ENCODE measurements around the gene SMNDC1. TPM values are rescaled to one million over a fixed set of nuclear protein-coding genes. Genes with fewer than 3 reads are reported as not detected.

Gene SMNDC1
- total RNA-seq, 1 donor from 2014 or later = 6.9 TPM

DNA sequence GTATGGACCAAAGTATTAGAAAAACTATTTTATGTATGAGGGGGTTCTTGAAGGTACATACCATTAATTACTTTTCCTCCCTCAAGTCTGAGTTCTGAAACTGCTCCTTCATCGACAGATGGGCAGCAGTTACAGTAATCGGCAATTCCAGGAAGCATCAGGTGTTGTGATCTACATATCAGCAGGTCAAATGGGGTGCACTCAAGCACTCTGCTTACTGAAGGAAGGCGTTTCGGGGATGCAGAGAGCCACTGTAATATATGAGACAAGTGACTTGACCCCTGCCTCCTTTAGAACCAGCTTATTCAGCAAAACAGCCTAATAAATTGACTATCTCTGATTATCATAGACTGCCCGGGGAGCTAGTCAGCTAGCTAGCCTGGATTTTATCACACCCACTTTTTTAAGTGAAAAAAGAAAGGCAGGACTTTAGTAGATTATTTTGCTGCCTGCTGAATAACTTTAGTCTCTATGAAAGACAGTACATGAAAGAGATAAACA is 4.2 kb downstream of the SMNDC1 start:
- Histone ChIP-seq H3K36me3 (peaks cover 43 to 74% of the 10 kb centered on the region in 2 donors), H3K27me3 (no peaks in the 10 kb centered on the region), H3K27ac (peak overlapping the region in 1 of 2 donors; percentile 17), H3K4me1 (peaks cover 5 to 40% of the 10 kb centered on the region in 2 donors), H3K4me3 (no peak overlapping the region), H3K9me3 (no peaks in the 10 kb centered on the region)
- intact Hi-C loops (cut with DNase I) = loop anchor here (10.0 kb wide), 1 partner anchor 416 kb away; no protein-coding TSS in a partner anchor
- DNase-seq (ENCODE audit: low spot score in 2 of 2) = no peak
- TF ChIP-seq, protein P1, sequence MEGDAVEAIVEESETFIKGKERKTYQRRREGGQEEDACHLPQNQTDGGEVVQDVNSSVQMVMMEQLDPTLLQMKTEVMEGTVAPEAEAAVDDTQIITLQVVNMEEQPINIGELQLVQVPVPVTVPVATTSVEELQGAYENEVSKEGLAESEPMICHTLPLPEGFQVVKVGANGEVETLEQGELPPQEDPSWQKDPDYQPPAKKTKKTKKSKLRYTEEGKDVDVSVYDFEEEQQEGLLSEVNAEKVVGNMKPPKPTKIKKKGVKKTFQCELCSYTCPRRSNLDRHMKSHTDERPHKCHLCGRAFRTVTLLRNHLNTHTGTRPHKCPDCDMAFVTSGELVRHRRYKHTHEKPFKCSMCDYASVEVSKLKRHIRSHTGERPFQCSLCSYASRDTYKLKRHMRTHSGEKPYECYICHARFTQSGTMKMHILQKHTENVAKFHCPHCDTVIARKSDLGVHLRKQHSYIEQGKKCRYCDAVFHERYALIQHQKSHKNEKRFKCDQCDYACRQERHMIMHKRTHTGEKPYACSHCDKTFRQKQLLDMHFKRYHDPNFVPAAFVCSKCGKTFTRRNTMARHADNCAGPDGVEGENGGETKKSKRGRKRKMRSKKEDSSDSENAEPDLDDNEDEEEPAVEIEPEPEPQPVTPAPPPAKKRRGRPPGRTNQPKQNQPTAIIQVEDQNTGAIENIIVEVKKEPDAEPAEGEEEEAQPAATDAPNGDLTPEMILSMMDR (IDR thresholded peaks at IDR 0.05) = no peak

DNA sequence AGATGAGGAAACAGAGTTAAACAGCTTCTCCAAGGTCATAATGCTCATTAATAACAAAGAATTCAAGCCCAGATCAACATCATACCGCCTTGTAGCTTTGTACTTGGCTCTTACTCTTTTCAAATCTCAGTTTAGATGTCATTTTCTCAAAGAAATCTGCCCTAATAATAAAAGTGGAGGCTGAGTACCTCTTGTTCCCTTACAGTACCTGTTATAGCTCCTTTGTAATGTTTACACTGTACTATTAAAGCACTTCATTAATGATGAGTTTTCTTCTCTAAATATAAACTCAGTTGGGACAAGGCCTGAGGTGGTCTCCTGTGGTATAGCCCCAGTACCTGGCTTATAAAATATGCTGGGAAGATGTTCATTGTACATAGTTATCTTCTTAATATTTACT is 7.8 kb downstream of the SMNDC1 start:
- Histone ChIP-seq H3K4me3 (no peak overlapping the region), H3K27me3 (no peaks in the 10 kb centered on the region), H3K27ac (peak overlapping the region; percentile 61 to 73), H3K4me1 (peaks cover 0 to 32% of the 10 kb centered on the region in 2 donors), H3K9me3 (no peaks in the 10 kb centered on the region), H3K36me3 (peaks cover 55 to 87% of the 10 kb centered on the region in 2 donors)
- TF ChIP-seq, protein P1 (IDR thresholded peaks at IDR 0.05) = no peak
- intact Hi-C loops (cut with DNase I) = no loop called here
- DNase-seq (ENCODE audit: low spot score in 2 of 2) = no peak

DNA sequence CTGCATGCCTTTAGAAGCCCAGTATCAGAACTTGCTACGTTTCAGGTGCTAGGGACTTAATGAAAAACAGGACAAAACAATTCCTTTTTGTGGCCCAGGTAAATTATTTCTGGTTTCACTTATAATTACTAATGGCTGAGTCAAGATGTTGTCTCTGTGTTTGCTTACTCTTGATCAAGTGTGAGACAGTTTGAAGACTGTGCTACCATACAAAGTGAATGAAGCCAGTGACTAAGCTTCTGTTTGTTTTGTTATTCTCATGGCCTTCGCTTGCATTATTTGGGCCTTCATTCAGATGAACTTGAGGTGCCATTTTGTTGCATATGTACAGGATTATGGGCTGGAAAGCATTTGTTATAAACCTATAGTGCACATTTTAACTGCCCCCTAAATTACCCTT is 17.9 kb downstream of the SMNDC1 start:
- Histone ChIP-seq H3K9me3 (no peaks in the 10 kb centered on the region), H3K4me3 (no peak overlapping the region), H3K27me3 (no peaks in the 10 kb centered on the region), H3K36me3 (peaks cover 52 to 63% of the 10 kb centered on the region in 2 donors), H3K4me1 (peaks cover 0 to 8% of the 10 kb centered on the region in 2 donors), H3K27ac (no peak overlapping the region)
- intact Hi-C loops (cut with DNase I) = no loop called here
- TF ChIP-seq, protein P1 (IDR thresholded peaks at IDR 0.05) = no peak
- DNase-seq (ENCODE audit: low spot score in 2 of 2) = no peak

DNA sequence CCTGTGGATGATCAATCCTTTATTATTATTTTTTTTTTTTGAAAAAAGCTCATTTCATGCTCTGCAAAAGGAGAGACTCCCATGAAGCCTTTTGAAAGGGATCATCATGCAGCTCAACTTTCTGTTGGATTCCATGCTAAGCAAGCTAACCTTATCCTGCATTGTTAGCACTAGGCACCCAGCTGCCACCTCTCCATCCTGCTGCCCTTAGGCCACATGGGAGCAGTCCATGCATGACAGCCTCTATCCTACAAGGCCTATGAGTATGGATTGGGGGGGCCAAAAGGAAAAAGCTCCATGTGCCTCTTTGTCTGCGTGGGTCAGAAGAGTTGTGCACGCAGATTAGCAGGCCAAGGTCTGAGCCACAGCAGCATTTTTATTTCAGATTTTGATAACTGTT is 19.2 kb downstream of the SMNDC1 start:
- no peaks in the 10 kb centered on the region for H3K9me3 ChIP-seq
- intact Hi-C loops (cut with DNase I) = no loop called here
- H3K27ac ChIP-seq = no peak overlapping the region
- DNase-seq (ENCODE audit: low spot score in 2 of 2) = no peak
- TF ChIP-seq, protein P1 (IDR thresholded peaks at IDR 0.05) = no peak
- no peak overlapping the region for H3K4me3 ChIP-seq
- peaks cover 47 to 54% of the 10 kb centered on the region in 2 donors for H3K36me3 ChIP-seq
- H3K4me1 ChIP-seq = peaks cover 0 to 9% of the 10 kb centered on the region in 2 donors
- no peaks in the 10 kb centered on the region for H3K27me3 ChIP-seq

DNA sequence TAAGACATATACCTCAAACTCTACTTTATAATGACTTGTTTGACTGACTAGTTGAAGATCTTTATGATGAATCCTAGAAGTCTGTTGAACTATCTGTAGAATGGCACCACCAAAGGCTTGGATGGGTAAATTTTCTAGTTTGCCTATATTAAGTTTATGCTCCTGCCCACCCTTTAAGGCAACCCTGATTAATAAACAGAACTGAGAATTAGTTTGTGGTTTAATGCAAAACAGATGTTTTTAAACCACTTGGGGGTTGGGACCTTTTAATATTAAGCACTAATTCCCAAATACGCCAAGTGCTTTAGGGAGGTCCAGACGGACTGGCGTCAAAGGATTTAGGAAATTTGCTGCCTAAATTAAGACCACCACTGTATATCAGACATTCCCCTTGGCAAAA is 20.5 kb downstream of the SMNDC1 start:
- H3K36me3 ChIP-seq = peaks cover 42 to 52% of the 10 kb centered on the region in 2 donors
- no peak for DNase-seq (ENCODE audit: low spot score in 2 of 2)
- intact Hi-C loops (cut with DNase I) = no loop called here

More for the DNA sequence above, 20.5 kb downstream of the SMNDC1 start:
- TF ChIP-seq, protein P1 (IDR thresholded peaks at IDR 0.05) = no peak
- Histone ChIP-seq H3K9me3 (no peaks in the 10 kb centered on the region), H3K4me3 (no peak overlapping the region), H3K4me1 (peaks cover 0 to 9% of the 10 kb centered on the region in 2 donors), H3K27me3 (no peaks in the 10 kb centered on the region), H3K27ac (no peak overlapping the region)

Measured in ascending aorta (tissue), 2 donors.